Measurements from ENCODE around the gene PCDHB2. TPM values are rescaled to one million over a fixed set of nuclear protein-coding genes. Genes with fewer than 3 reads are reported as not detected.
A peak's percentile ranks its signal among the peaks of the same experiment; 100 is the strongest.
"Not testable (repeated sequence)": the region's sequence is repeated elsewhere in the genome, so short reads cannot be mapped to it uniquely, and the experiment has no call there.

PCDHB2 gene
- total RNA-seq, 1 donor from 2014 or later, result 103 TPM

GRCh38 chr5:141082228-141082627 is 12.2 kb upstream of the PCDHB2 start:
- Mint-ChIP-seq H3K4me3 (ENCODE audit: unreplicated experiment) (no peak overlapping the region), H3K36me3 (ENCODE audit: unreplicated experiment) (peaks cover 3% of the 10 kb centered on the region), H3K9me3 (ENCODE audit: unreplicated experiment) (peaks cover 6% of the 10 kb centered on the region), H3K27me3 (ENCODE audit: unreplicated experiment) (peaks cover 7% of the 10 kb centered on the region), H3K4me1 (ENCODE audit: low read depth, unreplicated experiment) (no peaks in the 10 kb centered on the region), H3K27ac (ENCODE audit: unreplicated experiment) (no peak overlapping the region)
- no peak for TF ChIP-seq CTCF (IDR thresholded peaks at IDR 0.05; ENCODE audit: partially characterized antibody, unreplicated experiment)
- DNase-seq, result no peak

DNA sequence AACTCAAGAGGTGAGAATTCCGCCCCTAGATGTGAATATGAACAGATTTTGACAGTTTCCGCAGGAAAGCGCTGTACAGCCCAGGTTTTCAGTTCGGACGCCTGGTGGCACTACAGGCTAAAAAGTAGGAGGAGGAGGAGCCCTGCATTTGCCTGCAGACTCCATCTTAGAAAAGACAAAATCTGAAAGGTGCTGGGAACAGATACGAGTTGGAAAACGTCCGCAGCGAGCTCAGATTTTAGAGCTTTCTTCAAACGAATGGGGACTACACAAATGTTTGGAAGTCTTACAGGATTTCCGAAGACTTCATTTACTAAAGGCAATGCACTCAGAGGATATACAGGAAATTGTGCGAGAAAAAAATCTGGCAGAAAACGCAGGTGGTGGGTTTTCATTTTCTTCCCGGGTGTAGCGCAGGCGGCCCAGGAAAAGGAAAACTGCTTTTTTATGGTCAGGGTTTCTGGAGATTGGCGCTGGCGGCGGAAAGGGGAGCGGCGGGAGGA is 9.9 kb upstream of the PCDHB2 start:
- DNase-seq, result peak; percentile 72
- Mint-ChIP-seq H3K27ac (ENCODE audit: unreplicated experiment) (peak overlapping the region; percentile 97), H3K36me3 (ENCODE audit: unreplicated experiment) (peaks cover 9% of the 10 kb centered on the region), H3K27me3 (ENCODE audit: unreplicated experiment) (peaks cover 2% of the 10 kb centered on the region), H3K9me3 (ENCODE audit: unreplicated experiment) (peaks cover 1% of the 10 kb centered on the region), H3K4me1 (ENCODE audit: low read depth, unreplicated experiment) (no peaks in the 10 kb centered on the region), H3K4me3 (ENCODE audit: unreplicated experiment) (peak overlapping the region; percentile 99)
- no peak for TF ChIP-seq CTCF (IDR thresholded peaks at IDR 0.05; ENCODE audit: partially characterized antibody, unreplicated experiment)

- peaks cover 13% of the 10 kb centered on the region for H3K27me3 Mint-ChIP-seq (ENCODE audit: unreplicated experiment)
- peak overlapping the region; percentile 97 for H3K4me3 Mint-ChIP-seq (ENCODE audit: unreplicated experiment)
- peak overlapping the region; percentile 98 for H3K27ac Mint-ChIP-seq (ENCODE audit: unreplicated experiment)
- H3K36me3 Mint-ChIP-seq (ENCODE audit: unreplicated experiment), result peaks cover 39% of the 10 kb centered on the region
- no peak for DNase-seq
- no peak for TF ChIP-seq CTCF (IDR thresholded peaks at IDR 0.05; ENCODE audit: partially characterized antibody, unreplicated experiment)
- peaks cover 2% of the 10 kb centered on the region for H3K4me1 Mint-ChIP-seq (ENCODE audit: low read depth, unreplicated experiment)
- H3K9me3 Mint-ChIP-seq (ENCODE audit: unreplicated experiment), result peaks cover 31% of the 10 kb centered on the region
These were observed 837 bp downstream of the PCDHB2 start for GRCh38 chr5:141095263-141095641.

GRCh38 chr5:141096181-141096580 is 1.8 kb downstream of the PCDHB2 start:
- Mint-ChIP-seq H3K27me3 (ENCODE audit: unreplicated experiment) (peaks cover 13% of the 10 kb centered on the region), H3K4me3 (ENCODE audit: unreplicated experiment) (peak overlapping the region; percentile 97), H3K9me3 (ENCODE audit: unreplicated experiment) (peaks cover 40% of the 10 kb centered on the region), H3K36me3 (ENCODE audit: unreplicated experiment) (peaks cover 48% of the 10 kb centered on the region)
- not testable (repeated sequence) for H3K27ac Mint-ChIP-seq (ENCODE audit: unreplicated experiment); DNase-seq; H3K4me1 Mint-ChIP-seq (ENCODE audit: low read depth, unreplicated experiment)

DNA sequence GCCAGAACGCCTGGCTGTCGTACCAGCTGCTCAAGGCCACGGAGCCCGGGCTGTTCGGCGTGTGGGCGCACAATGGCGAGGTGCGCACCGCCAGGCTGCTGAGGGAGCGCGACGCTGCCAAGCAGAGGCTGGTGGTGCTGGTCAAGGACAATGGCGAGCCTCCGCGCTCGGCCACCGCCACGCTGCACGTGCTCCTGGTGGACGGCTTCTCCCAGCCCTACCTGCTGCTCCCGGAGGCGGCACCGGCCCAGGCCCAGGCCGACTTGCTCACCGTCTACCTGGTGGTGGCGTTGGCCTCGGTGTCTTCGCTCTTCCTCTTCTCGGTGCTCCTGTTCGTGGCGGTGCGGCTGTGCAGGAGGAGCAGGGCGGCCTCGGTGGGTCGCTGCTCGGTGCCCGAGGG is 2.2 kb downstream of the PCDHB2 start:
- not testable (repeated sequence) for DNase-seq; H3K27ac Mint-ChIP-seq (ENCODE audit: unreplicated experiment); H3K4me1 Mint-ChIP-seq (ENCODE audit: low read depth, unreplicated experiment); H3K4me3 Mint-ChIP-seq (ENCODE audit: unreplicated experiment)
- peaks cover 52% of the 10 kb centered on the region for H3K36me3 Mint-ChIP-seq (ENCODE audit: unreplicated experiment)
- peaks cover 44% of the 10 kb centered on the region for H3K9me3 Mint-ChIP-seq (ENCODE audit: unreplicated experiment)
- peaks cover 14% of the 10 kb centered on the region for H3K27me3 Mint-ChIP-seq (ENCODE audit: unreplicated experiment)

- peaks cover 44% of the 10 kb centered on the region for H3K9me3 Mint-ChIP-seq (ENCODE audit: unreplicated experiment)
- TF ChIP-seq CTCF (IDR thresholded peaks at IDR 0.05; ENCODE audit: partially characterized antibody, unreplicated experiment), result peak; percentile 62
- peak within 1 kb of the TSS; percentile 97 for H3K4me3 Mint-ChIP-seq (ENCODE audit: unreplicated experiment)
- H3K36me3 Mint-ChIP-seq (ENCODE audit: unreplicated experiment), result peaks cover 64% of the 10 kb centered on the region
- H3K27ac Mint-ChIP-seq (ENCODE audit: unreplicated experiment), result peak within 1 kb of the TSS; percentile 99
- peaks cover 12% of the 10 kb centered on the region for H3K27me3 Mint-ChIP-seq (ENCODE audit: unreplicated experiment)
- peak; percentile 73 for DNase-seq
- peaks cover 2% of the 10 kb centered on the region for H3K4me1 Mint-ChIP-seq (ENCODE audit: low read depth, unreplicated experiment)
These were observed 5.9 kb downstream of the PCDHB2 start, which contains the start of gene PCDHB3 for GRCh38 chr5:141100243-141100805. TSS of gene PCDHB3 (plus strand) at chr5:141100473. CDS start at chr5:141100650, 177 bp downstream.
